ENCODE measurements around the gene NUBPL.

The NUBPL gene

DNA sequence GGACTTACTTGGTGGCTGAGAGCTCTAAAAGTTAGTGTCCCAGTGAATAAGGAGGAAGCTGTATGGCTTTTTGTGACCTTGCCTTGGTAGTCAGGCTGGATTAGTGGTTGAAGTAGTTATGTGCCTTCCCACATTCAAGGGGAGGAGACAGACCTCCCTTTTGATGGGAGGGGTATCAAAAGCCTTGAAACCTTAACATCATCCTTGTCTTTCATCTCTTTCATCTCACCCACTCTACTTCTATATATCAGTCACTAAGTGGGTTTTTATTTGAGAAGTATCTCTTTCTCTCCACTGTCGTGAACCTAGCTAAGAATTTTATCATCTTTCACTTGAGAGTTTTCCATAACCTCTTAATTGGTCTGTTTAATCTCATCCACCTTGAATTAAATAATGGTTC lies 15.7 kb downstream of the NUBPL start:
- DNase-seq (ENCODE audit: low read depth): no peak
- TF ChIP-seq, protein P1, sequence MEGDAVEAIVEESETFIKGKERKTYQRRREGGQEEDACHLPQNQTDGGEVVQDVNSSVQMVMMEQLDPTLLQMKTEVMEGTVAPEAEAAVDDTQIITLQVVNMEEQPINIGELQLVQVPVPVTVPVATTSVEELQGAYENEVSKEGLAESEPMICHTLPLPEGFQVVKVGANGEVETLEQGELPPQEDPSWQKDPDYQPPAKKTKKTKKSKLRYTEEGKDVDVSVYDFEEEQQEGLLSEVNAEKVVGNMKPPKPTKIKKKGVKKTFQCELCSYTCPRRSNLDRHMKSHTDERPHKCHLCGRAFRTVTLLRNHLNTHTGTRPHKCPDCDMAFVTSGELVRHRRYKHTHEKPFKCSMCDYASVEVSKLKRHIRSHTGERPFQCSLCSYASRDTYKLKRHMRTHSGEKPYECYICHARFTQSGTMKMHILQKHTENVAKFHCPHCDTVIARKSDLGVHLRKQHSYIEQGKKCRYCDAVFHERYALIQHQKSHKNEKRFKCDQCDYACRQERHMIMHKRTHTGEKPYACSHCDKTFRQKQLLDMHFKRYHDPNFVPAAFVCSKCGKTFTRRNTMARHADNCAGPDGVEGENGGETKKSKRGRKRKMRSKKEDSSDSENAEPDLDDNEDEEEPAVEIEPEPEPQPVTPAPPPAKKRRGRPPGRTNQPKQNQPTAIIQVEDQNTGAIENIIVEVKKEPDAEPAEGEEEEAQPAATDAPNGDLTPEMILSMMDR (conservative IDR thresholded peaks at IDR 0.05; ENCODE audit: low read depth, low read length): no peak
- no peak overlapping the region for H3K4me3 ChIP-seq (ENCODE audit: low read length)

DNA sequence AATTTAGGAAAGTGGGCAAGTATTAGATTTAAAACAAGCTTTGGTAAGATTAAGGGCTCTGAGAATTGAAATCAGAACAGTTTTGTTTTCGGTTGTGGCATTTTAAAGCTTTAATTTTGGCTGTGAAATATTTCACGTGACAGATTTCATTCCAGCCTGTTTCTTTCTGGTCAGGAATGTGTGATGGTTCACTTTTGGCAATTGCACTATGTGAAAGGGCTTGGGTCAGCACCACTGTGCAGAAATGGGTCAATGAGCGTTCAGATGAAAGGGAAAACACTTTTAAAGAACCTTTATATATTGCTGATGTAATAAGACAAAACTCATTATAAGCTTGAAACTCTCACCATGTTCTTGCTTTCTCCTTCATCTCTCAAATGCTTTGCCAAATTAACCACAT lies 17.1 kb downstream of the NUBPL start:
- TF ChIP-seq, protein P1 (conservative IDR thresholded peaks at IDR 0.05; ENCODE audit: low read depth, low read length): no peak
- H3K4me3 ChIP-seq (ENCODE audit: low read length): no peak overlapping the region
- DNase-seq (ENCODE audit: low read depth): peak; percentile 0

DNA sequence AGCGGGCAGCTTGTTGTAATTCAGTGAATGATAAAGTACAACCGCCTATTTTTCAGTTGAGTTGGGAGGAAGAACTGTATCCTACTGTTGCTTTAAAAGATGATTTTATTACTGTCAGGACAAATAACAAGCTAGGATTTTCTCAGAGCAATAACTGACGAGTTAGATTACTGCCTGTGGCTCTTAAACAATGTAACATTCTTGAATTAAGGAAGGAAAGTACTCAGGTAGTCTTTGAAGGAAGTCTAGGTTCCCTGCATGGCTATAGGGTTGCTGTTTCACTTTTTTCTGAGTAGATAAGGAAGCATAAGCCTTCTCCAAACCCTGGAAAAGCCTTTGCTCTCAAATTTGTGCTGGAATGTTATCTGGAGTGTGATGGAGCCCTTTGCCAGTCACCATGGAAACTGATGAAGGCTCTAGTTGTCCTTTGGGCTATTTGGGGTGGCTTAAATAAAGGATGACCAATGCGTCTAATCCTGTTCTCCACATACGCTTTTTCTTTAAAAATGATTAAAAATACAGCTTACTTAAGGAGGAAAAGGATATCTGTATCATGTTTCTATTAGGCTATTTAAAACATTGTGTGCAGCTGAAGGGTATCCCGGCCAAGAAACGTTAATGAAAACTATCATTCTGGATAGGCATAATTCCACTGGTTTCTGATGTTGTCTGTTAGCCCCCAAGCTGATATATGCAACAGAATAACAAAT lies 17.7 kb downstream of the NUBPL start:
- TF ChIP-seq, protein P1 (conservative IDR thresholded peaks at IDR 0.05; ENCODE audit: low read depth, low read length): no peak
- no peak overlapping the region for H3K4me3 ChIP-seq (ENCODE audit: low read length)
- no peak for DNase-seq (ENCODE audit: low read depth)

DNA sequence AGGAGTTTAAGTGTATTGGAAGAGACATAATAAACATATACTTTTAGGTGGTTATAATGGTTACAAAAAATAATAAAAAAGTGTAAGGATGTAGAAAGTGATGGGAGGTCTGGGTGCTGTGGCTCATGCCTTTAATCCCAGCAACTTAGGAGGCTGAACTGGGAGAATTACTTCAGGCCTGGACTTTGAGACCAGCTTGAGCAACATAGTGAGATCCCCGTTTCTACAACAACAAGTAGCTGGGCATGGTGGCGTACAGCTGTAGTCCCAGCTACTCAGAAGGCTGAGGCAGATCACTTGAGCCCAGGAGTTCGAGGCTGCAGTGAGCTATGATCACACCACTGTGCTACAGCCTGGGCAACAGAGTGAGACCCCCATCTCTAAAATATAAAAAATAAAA lies 19.0 kb downstream of the NUBPL start:
- H3K4me3 ChIP-seq (ENCODE audit: low read length): no peak overlapping the region
- TF ChIP-seq, protein P1 (conservative IDR thresholded peaks at IDR 0.05; ENCODE audit: low read depth, low read length): no peak
- DNase-seq (ENCODE audit: low read depth): no peak

DNA sequence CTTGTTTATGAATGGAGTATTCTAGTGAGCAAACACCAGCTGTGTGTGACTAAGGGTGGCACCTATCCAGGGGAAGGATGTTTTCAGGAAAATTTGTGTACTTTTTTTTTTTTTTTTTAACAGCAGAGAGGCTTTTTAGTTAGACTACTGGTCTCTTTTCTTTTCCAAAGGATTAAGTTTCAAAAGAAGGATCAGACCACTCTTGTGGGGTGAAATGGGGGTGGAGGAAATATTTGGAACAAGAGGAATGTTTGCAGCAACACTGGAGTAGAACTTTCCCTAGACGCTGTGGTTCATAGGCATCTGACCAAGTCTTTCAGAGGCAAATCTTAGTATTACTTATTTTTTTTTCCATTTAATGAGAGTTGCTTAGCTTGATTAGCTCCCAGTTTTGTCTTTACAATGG lies 21.1 kb downstream of the NUBPL start:
- TF ChIP-seq, protein P1 (conservative IDR thresholded peaks at IDR 0.05; ENCODE audit: low read depth, low read length): no peak
- DNase-seq (ENCODE audit: low read depth): peak; percentile 51
- H3K4me3 ChIP-seq (ENCODE audit: low read length): no peak overlapping the region

DNA sequence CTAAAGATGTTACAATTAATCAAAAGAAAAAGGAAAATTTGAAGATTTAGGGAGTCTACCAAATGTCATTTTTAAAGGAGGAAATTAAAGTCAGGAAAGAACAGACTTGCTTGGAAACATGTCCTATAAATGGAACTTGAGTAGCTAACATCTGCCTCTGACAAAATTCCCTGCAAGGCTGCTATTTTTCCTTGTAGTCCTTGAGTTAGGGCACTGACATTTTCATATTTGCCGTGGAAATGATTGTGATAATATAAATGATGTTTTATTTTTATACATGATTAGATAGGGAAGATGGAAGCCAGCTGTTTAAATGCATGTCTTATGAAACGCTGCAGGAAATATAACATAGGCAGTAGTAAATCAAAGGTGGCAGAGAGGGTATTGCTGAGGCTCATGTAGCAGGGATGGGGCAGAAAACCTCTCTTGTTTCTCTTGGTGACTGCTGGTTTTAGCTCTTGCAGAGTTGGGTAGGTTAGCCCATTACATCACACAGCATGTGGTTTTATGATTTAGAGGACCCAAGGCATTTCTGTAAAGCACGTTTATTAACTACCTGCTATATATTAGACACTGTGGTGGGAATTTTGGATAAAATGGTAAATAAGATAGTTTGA lies 21.7 kb downstream of the NUBPL start:
- H3K4me3 ChIP-seq (ENCODE audit: low read length): no peak overlapping the region
- TF ChIP-seq, protein P1 (conservative IDR thresholded peaks at IDR 0.05; ENCODE audit: low read depth, low read length): no peak
- DNase-seq (ENCODE audit: low read depth): no peak

DNA sequence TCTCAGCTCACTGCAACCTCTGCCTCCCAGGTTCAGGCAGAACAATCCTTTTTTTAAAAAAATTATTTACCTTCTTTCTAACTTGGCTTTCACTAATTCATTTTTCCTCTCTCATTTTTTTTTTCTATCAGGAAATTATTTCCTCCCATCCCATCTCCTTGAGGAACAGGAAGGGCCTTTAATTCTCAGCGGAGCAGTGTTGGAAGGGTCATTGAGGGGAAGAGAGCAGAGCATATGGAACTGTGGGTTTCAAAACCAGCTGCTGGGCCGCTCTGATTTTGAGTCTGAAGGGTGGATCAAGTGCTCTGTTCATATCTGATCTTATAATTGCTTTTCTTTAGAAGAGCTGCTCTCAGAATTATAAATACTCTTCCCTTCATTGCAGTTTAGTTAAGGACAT lies 29.0 kb downstream of the NUBPL start:
- DNase-seq (ENCODE audit: low read depth): no peak
- TF ChIP-seq, protein P1 (conservative IDR thresholded peaks at IDR 0.05; ENCODE audit: low read depth, low read length): no peak
- H3K4me3 ChIP-seq (ENCODE audit: low read length): no peak overlapping the region
